COR-L47 (cell line): ENCODE results near the gene TRAF5.
"Not testable (repeated sequence)": the region's sequence is repeated elsewhere in the genome, so short reads cannot be mapped to it uniquely, and the experiment has no call there.

Experiments used
- DNase-seq: peaks from one replicate; lab custom pipeline; 2025; lab: John Stamatoyannopoulos, UW

The TRAF5 gene

GRCh38 chr1:211326528-211327345 lies at the start of gene TRAF5:
Gene TRAF5, plus strand, starts transcription at chr1:211326833. Its CDS starts 26,407 bp downstream, at chr1:211353240.
- DNase-seq: peak; percentile 50

GRCh38 chr1:211279340-211279739 lies 47.3 kb upstream of the TRAF5 start:
- no peak for DNase-seq

GRCh38 chr1:211280910-211281309 lies 45.7 kb upstream of the TRAF5 start:
- no peak for DNase-seq

GRCh38 chr1:211281320-211282022 lies 45.2 kb upstream of the TRAF5 start:
- DNase-seq: no peak

- DNase-seq: no peak
These were observed 44.6 kb upstream of the TRAF5 start for GRCh38 chr1:211282023-211282373.

- no peak for DNase-seq
These were observed 41.4 kb upstream of the TRAF5 start for GRCh38 chr1:211285196-211285595.

- no peak for DNase-seq
These were observed 39.4 kb upstream of the TRAF5 start for GRCh38 chr1:211287218-211287617.

GRCh38 chr1:211292411-211292810 lies 34.2 kb upstream of the TRAF5 start:
- no peak for DNase-seq

GRCh38 chr1:211296396-211296795 lies 30.2 kb upstream of the TRAF5 start:
- no peak for DNase-seq

- no peak for DNase-seq
These were observed 21.6 kb upstream of the TRAF5 start for GRCh38 chr1:211305044-211305443.

GRCh38 chr1:211309617-211310016 lies 17.0 kb upstream of the TRAF5 start:
- DNase-seq: no peak

GRCh38 chr1:211313392-211313791 lies 13.2 kb upstream of the TRAF5 start:
- DNase-seq: no peak

GRCh38 chr1:211318576-211319280 lies 7.9 kb upstream of the TRAF5 start:
- no peak for DNase-seq

- DNase-seq: no peak
These were observed 6.7 kb upstream of the TRAF5 start for GRCh38 chr1:211319892-211320291.

GRCh38 chr1:211320980-211321379 lies 5.7 kb upstream of the TRAF5 start:
- no peak for DNase-seq

- not testable (repeated sequence) for DNase-seq
These were observed 5.0 kb upstream of the TRAF5 start for GRCh38 chr1:211321646-211322045.

GRCh38 chr1:211323156-211324063 lies 3.2 kb upstream of the TRAF5 start:
- DNase-seq: peak; percentile 31

GRCh38 chr1:211324992-211325775 lies 1.4 kb upstream of the TRAF5 start:
- DNase-seq: no peak

GRCh38 chr1:211326140-211326527 lies 499 bp upstream of the TRAF5 start:
- DNase-seq: no peak

- peak; percentile 52 for DNase-seq
These were observed 801 bp downstream of the TRAF5 start for GRCh38 chr1:211327346-211327921.
